H1 (cell line): Measurements from ENCODE around the gene PRKCA. TPM values are rescaled to one million over a fixed set of nuclear protein-coding genes. Genes with fewer than 3 reads are reported as not detected.

ENCODE experiments used
- CTCF ChIA-PET: fragments of 300-600 bp; sonication (Branson Sonifier 250); formaldehyde crosslinking; loops from one replicate; lab custom pipeline; 2021; ENCODE audit not compliant: partially characterized antibody; lab: Charles Lee
- POLR2A ChIA-PET: fragments of 300-600 bp; sonication (Branson Sonifier 250); formaldehyde crosslinking; loops from one replicate; lab custom pipeline; 2021; ENCODE audit warnings: inconsistent platforms; ENCODE audit not compliant: partially characterized antibody; lab: Charles Lee
- DNase-seq, 2 experiments: peaks; one replicate each; pipeline versions ENCODE4 v3.0.0 to v3.0.0-alpha.2; 2010 to 2022; ENCODE audit warnings: low spot score in 2 of 2, low read depth in 1 of 2, mixed read lengths in 1 of 2
- FAIRE-seq: peaks from 2 replicates; lab custom pipeline; 2011; peaks lifted over from hg19 to GRCh38; lab: Jason Lieb, UNC
- H2AFZ ChIP-seq: 2 replicates; pipeline ENCODE4 v1.8.1; 2012; ENCODE audit warnings: low read length, inconsistent platforms
- H2AK5ac ChIP-seq: 2 replicates; pipeline ENCODE4 v1.6.1; 2013; ENCODE audit warnings: low read depth, low read length
- H2BK120ac ChIP-seq: replicated peaks from 2 replicates; pipeline ENCODE3; 2013; ENCODE audit warnings: low read depth, low read length, inconsistent platforms
- H2BK12ac ChIP-seq: 2 replicates; pipeline ENCODE4 v1.6.1; 2013; ENCODE audit warnings: low read depth, low read length
- H2BK15ac ChIP-seq: 2 replicates; pipeline ENCODE4 v1.6.1; 2013; ENCODE audit warnings: low read length
- H2BK20ac ChIP-seq: 2 replicates; pipeline ENCODE4 v1.6.1; 2013; ENCODE audit warnings: low read length
- H2BK5ac ChIP-seq: 2 replicates; pipeline ENCODE4 v1.6.1; 2013; ENCODE audit warnings: low read depth, low read length
- H3K14ac ChIP-seq: 2 replicates; pipeline ENCODE4 v1.6.1; 2013; ENCODE audit warnings: inconsistent platforms; ENCODE audit not compliant: insufficient read length
- H3K18ac ChIP-seq: 2 replicates; pipeline ENCODE4 v1.6.1; 2013; ENCODE audit warnings: low read length; ENCODE audit errors: extremely low read depth
- H3K23ac ChIP-seq: 2 replicates; pipeline ENCODE4 v1.6.1; 2013; ENCODE audit warnings: inconsistent platforms; ENCODE audit not compliant: insufficient read length
- H3K23me2 ChIP-seq: 2 replicates; pipeline ENCODE4 v1.6.1; 2013; ENCODE audit warnings: low read depth, low read length
- H3K27ac ChIP-seq: 2 replicates; pipeline ENCODE4 v1.6.1; 2011; ENCODE audit warnings: low read depth, low read length, inconsistent platforms
- H3K27me3 ChIP-seq, 4 experiments: replicated peaks in 1 of 4; 1 replicate in 1 of 4; 2 replicates in 3 of 4; pipeline versions ENCODE4 v1.6.1 to v1.8.1; 2011 to 2013; ENCODE audit warnings: low read length in 3 of 4, mild to moderate bottlenecking in 3 of 4, inconsistent platforms in 2 of 4, mixed read lengths in 2 of 4, moderate library complexity in 1 of 4; ENCODE audit not compliant: control insufficient read depth in 3 of 4, insufficient read depth in 3 of 4; ENCODE audit errors: extremely low read depth in 1 of 4
- H3K36me3 ChIP-seq, 4 experiments: 2 replicates each; pipeline versions ENCODE4 v1.6.1 to v1.8.1; 2011 to 2013; ENCODE audit warnings: mild to moderate bottlenecking in 4 of 4, low read length in 3 of 4, moderate library complexity in 2 of 4, control low read depth in 1 of 4, inconsistent platforms in 1 of 4; ENCODE audit not compliant: insufficient read depth in 4 of 4, control insufficient read depth in 2 of 4
- H3K4ac ChIP-seq: replicated peaks from 2 replicates; pipeline ENCODE3; 2013; ENCODE audit warnings: low read length, low read depth, mixed read lengths, inconsistent platforms; ENCODE audit not compliant: insufficient read length
- H3K4me1 ChIP-seq, 4 experiments: replicated peaks in 1 of 4; 1 replicate in 1 of 4; 2 replicates in 3 of 4; pipeline versions ENCODE4 v1.6.1 to v1.8.1; 2011 to 2013; ENCODE audit warnings: low read length in 3 of 4, inconsistent platforms in 2 of 4, mixed read lengths in 1 of 4; ENCODE audit not compliant: insufficient read depth in 4 of 4, control insufficient read depth in 3 of 4
- H3K4me2 ChIP-seq, 2 experiments: 2 replicates each; pipeline versions ENCODE4 v1.6.1 to v1.8.1; 2011 to 2013; ENCODE audit warnings: low read depth in 2 of 2, low read length in 2 of 2, control low read depth in 1 of 2, inconsistent platforms in 1 of 2, mild to moderate bottlenecking in 1 of 2; ENCODE audit not compliant: insufficient read depth in 1 of 2
- H3K4me3 ChIP-seq, 4 experiments: fragments of 200-600, 300-600 bp in 1 of 4; sonication (generic), shearing (Covaris generic), sonication (Bioruptor Twin) in 1 of 4; 2 replicates each; pipeline versions ENCODE4 v1.5.1 to v1.8.1; 2011 to 2016; ENCODE audit warnings: low read length in 4 of 4, low read depth in 3 of 4, control low read depth in 2 of 4, inconsistent platforms in 2 of 4, mild to moderate bottlenecking in 2 of 4, mixed read lengths in 1 of 4, moderate library complexity in 1 of 4; ENCODE audit not compliant: insufficient read depth in 2 of 4; ENCODE audit errors: extremely low read depth in 1 of 4
- H3K56ac ChIP-seq: replicated peaks from 2 replicates; pipeline ENCODE3; 2013; ENCODE audit warnings: low read depth, mild to moderate bottlenecking, mixed read lengths, low read length, inconsistent platforms; ENCODE audit not compliant: insufficient read length
- H3K79me1 ChIP-seq: 2 replicates; pipeline ENCODE4 v1.6.1; 2013; ENCODE audit warnings: low read depth, low read length, control low read depth
- H3K79me2 ChIP-seq, 2 experiments: 2 replicates each; pipeline versions ENCODE4 v1.6.1 to v1.8.1; 2012 to 2013; ENCODE audit warnings: low read length in 2 of 2, mild to moderate bottlenecking in 2 of 2, inconsistent platforms in 1 of 2; ENCODE audit not compliant: insufficient read depth in 2 of 2, control insufficient read depth in 1 of 2
- H3K9ac ChIP-seq, 4 experiments: replicated peaks in 1 of 4; 1 replicate in 1 of 4; 2 replicates in 3 of 4; pipeline versions ENCODE4 v1.6.1 to v1.8.1; 2011 to 2013; ENCODE audit warnings: low read depth in 3 of 4, low read length in 3 of 4, control low read depth in 2 of 4, mild to moderate bottlenecking in 2 of 4, moderate library complexity in 2 of 4, inconsistent platforms in 1 of 4; ENCODE audit errors: extremely low read depth in 1 of 4
- H3K9me3 ChIP-seq, 2 experiments: 2 replicates each; pipeline versions ENCODE4 v1.6.1 to v1.8.1; 2012 to 2013; ENCODE audit warnings: mild to moderate bottlenecking in 2 of 2, moderate library complexity in 2 of 2, control low read depth in 1 of 2, inconsistent platforms in 1 of 2, low read depth in 1 of 2, low read length in 1 of 2, mixed read lengths in 1 of 2; ENCODE audit not compliant: insufficient read depth in 2 of 2
- H4K20me1 ChIP-seq, 2 experiments: replicated peaks in 1 of 2; 2 replicates each; pipeline versions ENCODE3 to v1.8.1; 2011 to 2013; ENCODE audit warnings: inconsistent platforms in 2 of 2, low read length in 2 of 2, mild to moderate bottlenecking in 1 of 2; ENCODE audit not compliant: insufficient read depth in 2 of 2, control insufficient read depth in 1 of 2
- H4K5ac ChIP-seq: 2 replicates; pipeline ENCODE4 v1.6.1; 2013; ENCODE audit warnings: low read length, low read depth, mixed read lengths, inconsistent platforms; ENCODE audit not compliant: insufficient read length
- H4K8ac ChIP-seq: 2 replicates; pipeline ENCODE4 v1.8.0; 2013; ENCODE audit warnings: mild to moderate bottlenecking, moderate library complexity, low read length, inconsistent platforms; ENCODE audit not compliant: insufficient read depth; ENCODE audit errors: extremely low read depth
- H4K91ac ChIP-seq: replicated peaks from 2 replicates; pipeline ENCODE3; 2013; ENCODE audit warnings: low read length, mixed read lengths, inconsistent platforms; ENCODE audit not compliant: insufficient read length
- NANOG ChIP-seq: IDR thresholded peaks from 2 replicates; pipeline ENCODE4 v1.6.1; 2011; ENCODE audit warnings: low read length, low read depth, mild to moderate bottlenecking, inconsistent platforms; ENCODE audit not compliant: insufficient read depth, poor library complexity, severe bottlenecking
- SIX5 ChIP-seq: IDR thresholded peaks from 2 replicates; pipeline ENCODE4 v1.6.1; 2011; ENCODE audit warnings: mild to moderate bottlenecking, low read depth, low read length
- polyA plus RNA-seq, 7 experiments: library from polyadenylated mRNA; depleted of rRNA in 3 of 7; stranded (reverse) in 5 of 7; unstranded in 2 of 7; fragments of >200 nt in 5 of 7; fragments of 200-250 nt in 2 of 7; gene quantifications; 1 replicate in 5 of 7; 2 replicates in 1 of 7; 4 replicates in 1 of 7; pipeline versions ENCODE4 v1.2.1 to v1.2.3, GENCODE V29; 2011 to 2013; ENCODE audit warnings: missing spikeins in 2 of 7, mixed read lengths in 2 of 7
- total RNA-seq: library from RNA; stranded (reverse); fragmentation: NEBNext Ultra II Directional; extraction: Animal tissue kit (Norgen Biotek cat#: 25700); gene quantifications from 2 replicates; pipeline ENCODE4 v1.2.1, GENCODE V29; 2021

Gene PRKCA
- total and polyA plus RNA-seq, 2 of the 8 experiments (the other 6 are each of a cell fraction or from before 2014, with no cell fraction given), result 5.8 to 17.8 TPM

GRCh38 chr17:66313325-66313724 lies 10.9 kb downstream of the PRKCA start:
- Histone ChIP-seq H4K91ac (no peak overlapping the region), H3K9me3 (no peaks in the 10 kb centered on the region), H3K4me3 (no peak overlapping the region), H3K4me1 (peaks cover 2 to 8% (median 3%) of the 10 kb centered on the region in 4 experiments; a peak in 4 of 7 replicates), H3K23me2 (no peaks in the 10 kb centered on the region), H3K14ac (no peak overlapping the region), H2AFZ (no peak overlapping the region), H3K4ac (no peak overlapping the region), H2BK120ac (no peak overlapping the region), H3K79me1 (no peaks in the 10 kb centered on the region), H2BK12ac (no peak overlapping the region), H3K23ac (no peak overlapping the region), H4K20me1 (no peaks in the 10 kb centered on the region), H2BK5ac (no peak overlapping the region), H2BK15ac (no peak overlapping the region), H3K18ac (no peak overlapping the region), H3K79me2 (peaks cover 0 to 15% of the 10 kb centered on the region in 2 experiments; a peak in 3 of 4 replicates), H3K27ac (no peak overlapping the region), H3K56ac (no peak overlapping the region), H3K4me2 (no peak overlapping the region), H3K9ac (no peak overlapping the region), H4K5ac (no peak overlapping the region), H3K27me3 (no peaks in the 10 kb centered on the region), H2BK20ac (no peak overlapping the region), H2AK5ac (no peak overlapping the region), H3K36me3 (no peaks in the 10 kb centered on the region), H4K8ac (no peak overlapping the region)
- FAIRE-seq, result no peak
- CTCF ChIA-PET, result interaction anchor here (0.6 to 1.8 kb wide), 5 partner anchors 9 to 189 kb away, joined by 3 to 4 read pairs (median 4); no protein-coding TSS in a partner anchor
- TF ChIP-seq SIX5, result no peak
- no peak for TF ChIP-seq NANOG
- POLR2A ChIA-PET, result interaction anchor here (0.9 kb wide), 1 partner anchor 9 kb away, joined by 3 read pairs; no protein-coding TSS in a partner anchor
- DNase-seq, result no peak
